A549 (cell line): ENCODE results near the gene TTLL3. TPM values are rescaled to one million over a fixed set of nuclear protein-coding genes. Genes with fewer than 3 reads are reported as not detected.

Experiments
- ATAC-seq, 2 experiments: fragments of 200-7000 bp in 1 of 2; fragments of >200 bp in 1 of 2; cut with Nextera tagmentation in 1 of 2; cut with Tn5 transposase in 1 of 2; 3 replicates each; pipeline versions ENCODE4 v1.8.0 to v1.9.1; 2018 to 2020; ENCODE audit warnings: mild to moderate bottlenecking in 1 of 2, moderate library complexity in 1 of 2
- CTCF ChIA-PET: fragments of 300-600 bp; sonication (Branson Sonifier 250); formaldehyde crosslinking; extraction: SDS; loops from one replicate; lab custom pipeline; 2021; ENCODE audit warnings: antibody characterized with exemption, inconsistent platforms; lab: Yijun Ruan, JAX
- POLR2A ChIA-PET: fragments of 350-600 bp; formaldehyde crosslinking; extraction: SDS; loops from one replicate; lab custom pipeline; 2021; ENCODE audit warnings: antibody characterized with exemption, inconsistent platforms; lab: Yijun Ruan, JAX
- DNase-seq, 2 experiments: peaks; one replicate each; pipeline versions ENCODE4 v3.0.0 to v3.0.0-alpha.2; 2011 to 2016; ENCODE audit warnings: low read depth in 1 of 2, low spot score in 1 of 2
- FAIRE-seq: peaks from 2 replicates; lab custom pipeline; 2011; peaks lifted over from hg19 to GRCh38; lab: Jason Lieb, UNC
- H3K27ac ChIP-seq, 2 experiments: fragments of >200 bp; sonication (Bioruptor Twin); formaldehyde crosslinking; 3 replicates each; pipeline ENCODE4 v1.5.1; 2016 to 2017
- H3K4me1 ChIP-seq: fragments of >200 bp; sonication (Bioruptor Twin); formaldehyde crosslinking; 3 replicates; pipeline ENCODE4 v1.6.1; 2016
- H3K4me2 ChIP-seq: fragments of >200 bp; sonication (Bioruptor Twin); formaldehyde crosslinking; 3 replicates; pipeline ENCODE4 v1.6.1; 2016
- H3K4me3 ChIP-seq: fragments of >200 bp; sonication (Bioruptor Twin); formaldehyde crosslinking; 3 replicates; pipeline ENCODE4 v1.5.1; 2016
- H3K9me3 ChIP-seq: fragments of >200 bp; sonication (Bioruptor Twin); formaldehyde crosslinking; 3 replicates; pipeline ENCODE4 v1.6.1; 2016
- BHLHE40 ChIP-seq: IDR thresholded peaks from 2 replicates; pipeline ENCODE4 v1.6.1; 2012; ENCODE audit warnings: low read depth, low read length, inconsistent platforms
- CBX8 ChIP-seq: fragments of 200-600 bp; sonication (generic); IDR thresholded peaks from 2 replicates; pipeline ENCODE4 v1.6.1; 2016
- CHD4 ChIP-seq: fragments of 200-600 bp; sonication (generic); IDR thresholded peaks from 2 replicates; pipeline ENCODE4 v1.6.1; 2016; ENCODE audit warnings: antibody characterized with exemption, mild to moderate bottlenecking, borderline replicate concordance
- E2F6 ChIP-seq: IDR thresholded peaks from 2 replicates; pipeline ENCODE4 v1.6.1; 2012; ENCODE audit warnings: low read depth, borderline replicate concordance
- EHF ChIP-seq: fragments of 250-450 bp; sonication (Bioruptor Pico); IDR thresholded peaks from 2 replicates; pipeline ENCODE4 v1.5.0; 2020; ENCODE audit warnings: mild to moderate bottlenecking
- FOSL2 ChIP-seq, 2 experiments: fragments of 450-650 bp in 1 of 2; fragments of >200 bp in 1 of 2; sonication (Bioruptor Twin) in 1 of 2; formaldehyde crosslinking; IDR thresholded peaks; 2 replicates each; pipeline versions ENCODE4 v1.5.0 to v1.6.1; 2016 to 2020; ENCODE audit warnings: mild to moderate bottlenecking in 1 of 2, moderate library complexity in 1 of 2
- FOXS1 ChIP-seq: fragments of 250-450 bp; sonication (Bioruptor Pico); IDR thresholded peaks from 2 replicates; pipeline ENCODE4 v1.5.0; 2020; ENCODE audit warnings: mild to moderate bottlenecking, moderate library complexity
- HDAC2 ChIP-seq: fragments of 200-600 bp; sonication (generic); IDR thresholded peaks from 2 replicates; pipeline ENCODE4 v1.6.1; 2016
- HES2 ChIP-seq: fragments of >200 bp; sonication (Bioruptor Twin); formaldehyde crosslinking; IDR thresholded peaks from 2 replicates; pipeline ENCODE4 v1.6.1; 2016
- HOXA7 ChIP-seq: fragments of 250-450 bp; sonication (Bioruptor Pico); IDR thresholded peaks from 2 replicates; pipeline ENCODE4 v1.5.0; 2020; ENCODE audit warnings: mild to moderate bottlenecking, moderate library complexity
- HOXB13 ChIP-seq: fragments of 250-450 bp; sonication (Bioruptor Pico); IDR thresholded peaks from 2 replicates; pipeline ENCODE4 v1.5.0; 2020; ENCODE audit warnings: low read depth, mild to moderate bottlenecking, moderate library complexity
- HOXB5 ChIP-seq: fragments of 250-450 bp; sonication (Bioruptor Pico); IDR thresholded peaks from 2 replicates; pipeline ENCODE4 v1.5.0; 2020; ENCODE audit warnings: mild to moderate bottlenecking, moderate library complexity
- JUN ChIP-seq, 2 experiments: fragments of >200 bp; sonication (Bioruptor Twin); formaldehyde crosslinking; IDR thresholded peaks; 2 replicates in 1 of 2; 3 replicates in 1 of 2; pipeline ENCODE4 v1.6.1; 2016 to 2017
- KDM1A ChIP-seq: fragments of 200-600 bp; sonication (generic); IDR thresholded peaks from 2 replicates; pipeline ENCODE4 v1.6.1; 2016; ENCODE audit warnings: low read depth, mild to moderate bottlenecking
- MAFK ChIP-seq: fragments of 450-650 bp; IDR thresholded peaks from 2 replicates; pipeline ENCODE4 v1.6.1; 2014; ENCODE audit not compliant: partially characterized antibody
- MAZ ChIP-seq: fragments of 150-350 bp; IDR thresholded peaks from 2 replicates; pipeline ENCODE4 v1.6.1; 2014; ENCODE audit warnings: antibody characterized with exemption, low read depth, low read length, borderline replicate concordance
- NFE2L2 ChIP-seq: fragments of 150-350 bp; conservative IDR thresholded peaks from 2 replicates; pipeline ENCODE4 v1.6.1; 2014; ENCODE audit warnings: low read length
- PHF8 ChIP-seq: fragments of 200-600 bp; sonication (generic); IDR thresholded peaks from 2 replicates; pipeline ENCODE4 v1.6.1; 2016; ENCODE audit warnings: low read depth, mild to moderate bottlenecking, antibody characterized with exemption, moderate library complexity, borderline replicate concordance
- POLR2A ChIP-seq: IDR thresholded peaks from 2 replicates; pipeline ENCODE4 v1.6.1; 2012; ENCODE audit warnings: mild to moderate bottlenecking, low read length
- RNF2 ChIP-seq: fragments of 200-600 bp; sonication (generic); IDR thresholded peaks from 2 replicates; pipeline ENCODE4 v1.6.1; 2016; ENCODE audit warnings: low read depth, mild to moderate bottlenecking, antibody characterized with exemption, moderate library complexity, borderline replicate concordance
- TFCP2L1 ChIP-seq: fragments of 250-450 bp; sonication (Bioruptor Pico); IDR thresholded peaks from 2 replicates; pipeline ENCODE4 v1.5.0; 2021; ENCODE audit warnings: mild to moderate bottlenecking
- TP53 ChIP-seq: fragments of 250-450 bp; sonication (Bioruptor Pico); IDR thresholded peaks from 2 replicates; pipeline ENCODE4 v1.5.0; 2021; ENCODE audit warnings: mild to moderate bottlenecking, moderate library complexity
- ZC3H11A ChIP-seq: fragments of 450-650 bp; IDR thresholded peaks from 2 replicates; pipeline ENCODE4 v1.6.1; 2014; ENCODE audit warnings: antibody characterized with exemption, mild to moderate bottlenecking
- ZFP36 ChIP-seq: fragments of 450-650 bp; IDR thresholded peaks from 2 replicates; pipeline ENCODE4 v1.6.1; 2014; ENCODE audit warnings: borderline replicate concordance; ENCODE audit not compliant: partially characterized antibody
- ZSCAN20 ChIP-seq: fragments of 250-450 bp; sonication (Bioruptor Pico); IDR thresholded peaks from 2 replicates; pipeline ENCODE4 v1.8.0; 2022; ENCODE audit warnings: mild to moderate bottlenecking, moderate library complexity
- WGBS: methylation state at CpG from one replicate; pipeline ENCODE4 v1.1.6; 2017; ENCODE audit errors: missing lambda C conversion rate; 5-methylcytosine and 5-hydroxymethylcytosine counted together
- polyA plus RNA-seq, 4 experiments: library from polyadenylated mRNA; depleted of rRNA in 3 of 4; stranded (reverse); fragments of >200 nt; fragmentation: RNase III in 1 of 4; extraction: RNeasy Plus Mini Kit Qiagen cat#74134 plus additional on column Dnase treatment in 1 of 4; gene quantifications; 2 replicates in 3 of 4; 3 replicates in 1 of 4; pipeline ENCODE4 v1.2.3, GENCODE V29; 2011 to 2017

Gene TTLL3
- polyA plus RNA-seq, 2 of the 4 experiments (the other 2 are of a cell fraction) = 10.3 to 13.0 TPM

GRCh38 chr3:9810846-9811245 is 784 bp downstream of the TTLL3 start:
- TF ChIP-seq BHLHE40 (no peak), HDAC2 (no peak), POLR2A (no peak), ZSCAN20 (no peak), HOXA7 (no peak), HES2 (no peak), CHD4 (no peak), FOXS1 (CRISPR knock-in tag) (no peak), NFE2L2 (no peak), HOXB13 (CRISPR knock-in tag) (no peak), MAZ (no peak), TP53 (CRISPR knock-in tag) (no peak), KDM1A (no peak), E2F6 (no peak), JUN (IDR thresholded peaks at IDR 0.05) (no peak), CBX8 (no peak), ZFP36 (no peak), TFCP2L1 (CRISPR knock-in tag) (no peak)
- Histone ChIP-seq H3K4me1 (peaks cover 25% of the 10 kb centered on the region), H3K4me2 (peak overlapping the region; percentile 99), H3K4me3 (peak overlapping the region; percentile 75), H3K9me3 (no peaks in the 10 kb centered on the region), H3K27ac (peak overlapping the region; percentile 95 to 96)
- FAIRE-seq (no peak), DNase-seq (no peak), ATAC-seq (peak in 1 of 2 experiments; percentile 0; a peak in 1 of 6 replicates)
- ChIA-PET POLR2A (no interaction called here), CTCF (interaction anchor here (2.3 kb wide), 1 partner anchor 8 kb away, joined by 9 read pairs; no protein-coding TSS in a partner anchor)
- 83% methylated on average over 10 of the region's 10 CpGs for WGBS

- CTCF ChIA-PET = interaction anchor here (1.0 to 2.4 kb wide), 5 partner anchors 14 to 133 kb away, joined by 3 to 7 read pairs (median 4); partner anchors contain the start of gene CRELD1
- Histone ChIP-seq H3K27ac (no peak overlapping the region), H3K4me3 (no peak overlapping the region), H3K4me2 (no peak overlapping the region), H3K4me1 (peaks cover 24% of the 10 kb centered on the region), H3K9me3 (no peaks in the 10 kb centered on the region)
- TF ChIP-seq ZFP36 (no peak), FOSL2 (IDR thresholded peaks at IDR 0.05) (no peak), FOSL2 (CRISPR knock-in tag; IDR thresholded peaks at IDR 0.05) (no peak), HOXB5 (CRISPR knock-in tag) (no peak), MAFK (no peak), EHF (CRISPR knock-in tag) (no peak), ZC3H11A (no peak), BHLHE40 (no peak), TFCP2L1 (CRISPR knock-in tag) (no peak), ZSCAN20 (no peak), TP53 (CRISPR knock-in tag) (no peak), HDAC2 (no peak)
- no peak for DNase-seq
- POLR2A ChIA-PET = no interaction called here
- no peak for FAIRE-seq
- 93% methylated on average over 9 of the region's 9 CpGs for WGBS
- ATAC-seq = no peak
Measured at GRCh38 chr3:9812870-9813483, 2.9 kb downstream of the TTLL3 start.

- FAIRE-seq = no peak
- TF ChIP-seq E2F6 (no peak), MAZ (no peak), PHF8 (no peak), RNF2 (no peak), TFCP2L1 (CRISPR knock-in tag) (no peak), HDAC2 (no peak), POLR2A (no peak)
- Histone ChIP-seq H3K4me2 (no peak overlapping the region), H3K27ac (no peak overlapping the region), H3K9me3 (no peaks in the 10 kb centered on the region), H3K4me1 (peaks cover under 1% of the 10 kb centered on the region; the same call in 2 of the 3 replicates), H3K4me3 (no peak overlapping the region)
- WGBS = 93% methylated on average over 9 of the region's 9 CpGs
- no peak for DNase-seq
- POLR2A ChIA-PET = no interaction called here
- CTCF ChIA-PET = interaction anchor here (0.6 to 2.9 kb wide), 2 partner anchors 11 to 40 kb away, joined by 3 to 10 read pairs; no protein-coding TSS in a partner anchor
- no peak for ATAC-seq
Measured at GRCh38 chr3:9815986-9816385, 5.9 kb downstream of the TTLL3 start.
